GM04504 (cell line): ENCODE measurements around the gene AEN.

Experiments used
- DNase-seq: peaks from one replicate; pipeline ENCODE4 v3.0.0-alpha.2; 2012; ENCODE audit warnings: low read depth

Gene AEN

GRCh38 chr15:88678755-88679154 lies 57.6 kb downstream of the AEN start:
- no peak for DNase-seq

- no peak for DNase-seq
These were observed 59.3 kb downstream of the AEN start for GRCh38 chr15:88680241-88681001.

- DNase-seq: no peak
These were observed 60.6 kb downstream of the AEN start for GRCh38 chr15:88681610-88682221.
